GM19238 (cell line): ENCODE data around the gene DHX32.
"Not testable (repeated sequence)": the region's sequence is repeated elsewhere in the genome, so short reads cannot be mapped to it uniquely, and the experiment has no call there.

ENCODE experiments used
- DNase-seq: peaks from one replicate; pipeline ENCODE4 v3.0.0; 2011; ENCODE audit warnings: low spot score; ENCODE audit not compliant: insufficient read length

The DHX32 gene

DNA sequence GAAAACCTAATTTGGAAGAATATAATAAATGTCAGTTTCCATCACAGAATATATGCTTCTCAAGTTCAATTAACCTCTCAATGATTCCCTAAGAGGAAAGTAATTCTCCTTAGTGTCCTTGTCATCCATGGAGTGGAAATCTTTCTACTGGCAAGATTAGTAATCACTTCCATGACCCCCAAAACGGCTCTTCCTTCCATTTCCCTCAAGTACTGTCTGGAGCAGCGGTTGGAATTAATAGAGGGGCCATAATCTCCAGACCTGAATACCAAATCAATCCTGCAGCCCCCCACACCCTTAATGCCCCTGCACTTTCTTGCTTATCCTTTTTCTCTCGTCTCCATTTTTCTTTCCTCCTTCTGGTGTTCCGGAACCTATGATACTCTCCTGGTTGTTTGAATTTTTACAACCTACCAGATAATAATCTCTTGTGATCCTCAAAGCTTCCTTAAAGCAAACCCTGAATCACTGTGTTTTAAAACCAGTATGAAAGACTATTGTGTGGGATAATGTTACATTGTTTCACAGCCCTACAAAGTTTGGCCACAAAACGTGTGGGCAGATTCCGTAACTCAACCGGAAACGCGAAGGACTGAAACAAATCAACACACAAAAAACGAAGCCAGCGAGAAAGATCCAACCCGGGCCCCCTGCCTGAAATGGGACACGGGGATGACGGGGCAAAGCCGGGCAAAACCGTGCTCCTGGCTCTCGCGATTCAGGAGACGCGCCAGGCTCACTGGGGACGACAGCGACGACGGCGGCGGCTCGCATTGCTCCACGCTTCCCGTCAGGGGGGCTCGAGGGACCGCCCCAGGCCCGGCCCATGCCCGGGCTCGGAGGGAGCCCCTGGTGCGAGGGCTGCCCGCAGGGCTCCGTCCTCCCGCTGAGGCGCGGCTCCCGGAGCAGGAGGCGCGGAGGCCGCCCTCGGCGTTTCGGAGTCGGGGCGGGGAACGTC is 14.3 kb upstream of the DHX32 start:
- DNase-seq, result not testable (repeated sequence)

GRCh38 chr10:125894176-125894575 is 13.1 kb upstream of the DHX32 start:
- not testable (repeated sequence) for DNase-seq

DNA sequence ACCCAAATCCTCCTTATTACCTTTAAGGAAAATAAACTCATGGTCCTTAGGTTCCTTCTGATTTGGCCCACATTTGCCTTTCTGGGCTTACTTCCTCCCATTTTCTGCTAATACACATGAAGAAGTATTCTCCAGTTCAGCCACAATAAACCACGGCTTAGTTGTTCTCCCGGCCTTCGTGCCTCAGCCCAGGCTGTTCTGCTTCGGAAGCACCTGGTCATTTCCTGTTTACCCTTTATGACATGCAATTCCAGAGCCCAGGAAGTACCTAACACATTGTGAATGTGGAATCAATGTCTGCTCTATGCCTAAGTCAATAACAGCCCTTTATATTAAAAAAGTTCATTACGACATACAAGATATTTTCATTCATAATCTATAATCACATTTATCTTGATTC is 11.3 kb upstream of the DHX32 start:
- not testable (repeated sequence) for DNase-seq

DNA sequence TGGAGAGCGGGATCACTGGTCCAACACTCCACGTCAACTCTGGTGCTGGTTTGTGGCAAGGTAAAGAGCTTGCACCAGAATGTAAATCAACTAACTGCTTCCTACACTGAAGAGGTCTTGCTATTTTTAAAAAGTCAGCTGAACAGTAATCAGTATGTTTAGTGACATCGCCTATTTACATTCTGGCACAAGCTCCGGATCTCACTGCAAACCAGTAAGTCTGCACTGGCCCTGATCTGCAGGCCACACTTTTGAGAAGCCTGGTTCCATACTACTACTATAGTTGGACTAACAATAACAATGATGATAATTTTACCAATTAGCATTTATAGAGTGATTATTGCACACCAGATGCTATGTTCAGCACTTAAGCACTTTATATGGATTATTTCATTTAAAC is 8.3 kb upstream of the DHX32 start:
- DNase-seq, result not testable (repeated sequence)

- no peak for DNase-seq
These were observed 5.9 kb upstream of the DHX32 start for GRCh38 chr10:125886914-125887512.

DNA sequence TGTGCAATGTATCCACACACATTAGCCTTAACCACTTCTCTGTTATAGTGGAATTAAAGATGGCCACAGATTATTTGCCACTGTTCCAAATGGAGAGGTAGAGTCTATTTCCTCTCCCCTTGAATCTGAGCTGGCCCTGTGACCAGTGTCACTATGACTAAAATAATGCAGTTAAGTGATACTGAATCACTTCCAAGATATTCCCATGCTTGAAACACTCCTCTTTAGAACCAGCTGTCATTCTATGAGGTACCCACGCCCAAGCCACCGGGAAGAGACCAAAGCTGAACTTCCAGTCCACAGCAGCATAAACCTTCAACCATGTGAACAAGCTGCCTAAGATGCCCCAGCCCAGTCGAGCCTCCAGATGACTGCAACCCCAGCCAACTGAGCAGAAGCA is 2.1 kb upstream of the DHX32 start:
- no peak for DNase-seq

DNA sequence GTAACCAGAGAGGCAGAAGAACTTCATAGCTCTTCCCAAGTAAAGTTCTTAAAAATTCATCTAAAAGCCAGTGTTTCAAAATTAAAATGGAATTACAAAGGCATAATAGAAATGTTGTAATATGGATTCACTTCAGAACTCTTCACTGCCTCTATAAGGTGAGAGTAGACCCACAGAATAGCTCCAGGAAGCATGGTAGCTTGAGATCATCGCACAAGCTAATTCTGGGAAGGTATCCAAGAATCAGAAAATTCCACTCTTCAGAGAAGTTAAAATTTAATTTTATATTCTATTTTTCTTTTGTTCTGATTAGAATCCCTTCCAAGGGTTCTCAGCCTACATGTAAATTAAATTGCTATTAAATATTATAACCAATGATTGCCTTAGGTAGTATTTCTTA is 1.5 kb upstream of the DHX32 start:
- DNase-seq, result no peak

GRCh38 chr10:125880719-125881118 is 373 bp downstream of the DHX32 start:
- no peak for DNase-seq

DNA sequence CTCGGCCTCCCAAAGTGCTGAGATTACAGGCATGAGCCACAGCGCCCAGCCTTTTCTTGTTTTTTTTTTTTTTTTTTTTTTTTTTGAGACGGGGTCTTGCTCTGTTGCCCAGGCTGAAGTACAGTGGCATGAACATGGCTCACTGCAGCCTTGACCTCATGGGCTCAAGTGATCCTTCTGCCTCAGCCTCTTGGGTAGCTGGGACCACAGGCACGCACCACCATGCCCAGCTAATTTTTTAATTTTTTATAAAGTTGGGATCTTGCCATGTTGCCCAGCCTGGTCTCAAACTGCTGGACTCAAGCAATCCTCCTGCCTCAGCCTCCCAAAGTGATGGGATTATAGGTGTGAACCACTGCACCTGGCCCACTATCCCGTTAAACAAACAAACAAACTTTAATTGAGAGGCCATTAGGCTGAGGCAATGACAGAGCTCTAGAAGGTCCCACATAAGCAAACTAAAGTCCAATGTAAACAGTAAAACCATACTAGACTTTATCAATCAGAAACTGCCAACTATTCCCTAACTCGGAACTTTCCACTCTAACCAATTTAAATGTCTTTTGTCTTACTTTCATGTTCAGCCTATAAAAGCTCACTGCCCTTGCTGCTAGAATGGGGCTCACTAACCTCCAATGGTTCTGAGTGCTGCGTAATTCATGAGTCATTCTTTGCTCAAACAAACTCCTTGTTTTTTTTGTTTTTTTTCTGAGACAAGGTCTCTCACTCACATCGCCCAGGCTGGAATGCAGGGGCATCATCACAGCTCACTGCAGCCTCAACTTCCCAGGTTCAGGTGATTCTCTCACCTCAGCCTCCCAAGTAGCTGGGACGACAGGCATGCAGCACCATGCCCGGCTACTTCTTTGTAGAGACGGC is 1.9 kb downstream of the DHX32 start:
- DNase-seq, result no peak

DNA sequence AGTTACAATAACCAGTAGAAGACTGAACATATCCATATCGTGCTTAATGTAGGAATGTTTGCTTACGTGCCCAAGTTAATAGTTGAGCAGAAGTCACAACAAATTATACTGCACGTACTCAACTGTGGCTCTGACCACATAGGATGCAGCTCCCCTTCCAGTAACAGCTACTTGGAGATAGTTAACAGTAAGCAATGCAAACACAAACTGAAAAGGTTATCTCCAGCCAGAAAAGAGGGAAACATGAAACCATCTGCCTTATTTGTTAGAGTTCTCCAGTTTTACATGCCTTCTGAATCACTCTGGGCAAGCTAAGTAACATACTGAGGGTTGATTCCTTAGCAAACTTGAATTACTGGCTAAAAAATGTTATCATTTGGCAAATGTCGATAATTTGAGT is 9.8 kb downstream of the DHX32 start:
- DNase-seq, result no peak

DNA sequence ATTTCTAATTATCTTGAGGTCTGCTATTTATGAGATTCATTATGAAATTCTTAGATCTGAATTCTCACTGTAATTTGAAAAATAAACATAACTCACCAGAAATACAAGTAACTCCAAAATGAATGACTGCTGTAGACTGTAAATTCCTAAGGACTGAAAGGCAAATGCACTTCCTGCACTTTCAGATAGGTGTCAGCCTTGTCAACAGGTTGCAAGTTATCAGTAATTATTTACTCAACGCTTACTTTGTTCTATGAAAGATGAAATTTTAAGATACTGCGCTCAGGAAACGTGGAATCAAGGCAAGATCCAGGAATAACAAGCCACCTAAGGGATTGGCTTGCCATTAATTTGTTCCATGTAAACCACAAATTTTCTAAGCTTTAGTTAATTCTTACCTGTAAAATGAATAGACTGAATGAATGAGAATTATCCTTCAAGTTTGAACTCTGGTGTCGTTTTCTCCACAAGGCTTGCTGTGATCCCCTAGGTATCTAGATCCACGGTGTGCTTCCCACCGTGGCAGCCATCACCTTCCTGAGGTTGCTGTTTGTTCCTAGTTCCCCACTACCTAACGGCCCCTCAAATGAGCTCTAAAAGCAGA is 12.6 kb downstream of the DHX32 start:
- no peak for DNase-seq

- DNase-seq, result no peak
These were observed 14.6 kb downstream of the DHX32 start for GRCh38 chr10:125866421-125867029.

DNA sequence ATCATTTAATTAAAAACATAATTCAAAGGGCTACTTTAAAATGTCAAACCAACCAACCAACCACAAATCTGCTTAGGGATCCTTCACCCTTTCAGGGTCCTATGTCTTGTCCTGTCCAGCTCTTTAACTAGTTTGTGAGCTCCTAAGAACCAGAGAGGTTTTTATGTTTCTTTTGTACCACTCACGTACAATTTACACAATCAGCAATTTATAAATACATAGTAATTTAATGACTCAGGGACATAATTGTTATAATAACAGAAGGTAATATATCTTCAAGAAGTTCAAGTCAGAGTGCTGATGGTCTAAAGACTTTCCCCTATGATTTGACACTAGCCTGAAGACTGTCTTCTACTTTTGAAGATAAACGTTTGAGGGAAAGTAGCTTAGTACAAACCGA is 16.0 kb downstream of the DHX32 start:
- DNase-seq, result no peak

GRCh38 chr10:125859128-125859817 is 21.8 kb downstream of the DHX32 start:
- DNase-seq, result no peak

- no peak for DNase-seq
These were observed 23.8 kb downstream of the DHX32 start for GRCh38 chr10:125857185-125857760.

DNA sequence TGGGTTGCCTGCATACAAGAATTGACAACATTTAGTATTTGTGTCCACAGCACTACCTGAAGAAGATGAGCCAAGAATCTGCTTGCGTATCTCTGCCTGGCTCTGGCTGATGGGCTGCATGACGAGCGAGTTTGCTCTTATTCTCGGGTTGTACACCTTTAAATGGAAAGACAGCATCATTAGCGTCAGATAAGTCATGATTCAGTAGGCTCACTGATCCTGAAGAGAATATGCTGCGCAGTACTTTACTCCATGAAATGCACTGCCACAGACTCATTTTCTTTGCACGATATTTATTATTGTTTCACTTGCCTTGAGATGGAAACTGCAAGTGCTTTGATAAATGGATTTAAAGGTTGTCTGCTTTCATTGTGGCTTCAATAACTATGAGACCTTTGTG is 28.6 kb downstream of the DHX32 start:
- no peak for DNase-seq

- no peak for DNase-seq
These were observed 30.0 kb downstream of the DHX32 start for GRCh38 chr10:125850766-125851731.

- no peak for DNase-seq
These were observed 31.6 kb downstream of the DHX32 start for GRCh38 chr10:125849448-125849847.

- no peak for DNase-seq
These were observed 32.2 kb downstream of the DHX32 start for GRCh38 chr10:125848857-125849256.
